ENCODE measurements around the gene OIP5. TPM values are rescaled to one million over a fixed set of nuclear protein-coding genes. Genes with fewer than 3 reads are reported as not detected.

Gene OIP5
- total and polyA plus RNA-seq, 2 donors from 2014 or later (not counting 2 experiments from before 2014, with no cell fraction given) = 13.1 to 15.8 TPM

Other genes with a start within 250 kb of the OIP5 start
- gene INO80, start 216.3 kb downstream of the OIP5 start, total RNA-seq = 23.4 and 25.3 TPM in 2 replicates
- gene INO80, start 216.3 kb downstream of the OIP5 start, polyA plus RNA-seq = 6.4 and 9.3 TPM in 2 replicates
- gene EXD1, start 101.8 kb downstream of the OIP5 start, total RNA-seq = 0.07 TPM in 1 of 2 replicates, not detected in the other
- 0.02 TPM in 1 of 2 replicates, not detected in the other for gene EXD1, start 101.8 kb downstream of the OIP5 start, polyA plus RNA-seq
- 88.0 and 92.4 TPM in 2 replicates for gene CHP1, start 101.3 kb downstream of the OIP5 start, total RNA-seq
- 44.5 and 45.8 TPM in 2 replicates for gene CHP1, start 101.3 kb downstream of the OIP5 start, polyA plus RNA-seq
- gene NUSAP1, start 290 bp upstream of the OIP5 start, total RNA-seq = 79.3 and 104 TPM in 2 replicates
- gene NUSAP1, start 290 bp upstream of the OIP5 start, polyA plus RNA-seq = 37.8 and 54.7 TPM in 2 replicates
- gene NDUFAF1, start 69.9 kb upstream of the OIP5 start, total RNA-seq = 17.7 and 24.2 TPM in 2 replicates
- gene NDUFAF1, start 69.9 kb upstream of the OIP5 start, polyA plus RNA-seq = 21.7 and 26.6 TPM in 2 replicates
- 28.6 and 29.0 TPM in 2 replicates for gene RTF1, start 84.5 kb upstream of the OIP5 start, total RNA-seq
- 18.9 and 21.0 TPM in 2 replicates for gene RTF1, start 84.5 kb upstream of the OIP5 start, polyA plus RNA-seq
- 0.44 and 0.71 TPM in 2 replicates for gene ITPKA, start 161.3 kb upstream of the OIP5 start, total RNA-seq
- 0.55 and 0.62 TPM in 2 replicates for gene ITPKA, start 161.3 kb upstream of the OIP5 start, polyA plus RNA-seq
- not detected in 2 replicates for gene LTK, start 181.2 kb upstream of the OIP5 start, total RNA-seq
- gene LTK, start 181.2 kb upstream of the OIP5 start, polyA plus RNA-seq = not detected in 2 replicates
- 21.9 and 26.1 TPM in 2 replicates for gene RPAP1, start 211.7 kb upstream of the OIP5 start, total RNA-seq
- 17.7 and 20.8 TPM in 2 replicates for gene RPAP1, start 211.7 kb upstream of the OIP5 start, polyA plus RNA-seq
- gene TYRO3, start 226.6 kb upstream of the OIP5 start, total RNA-seq = 16.0 and 16.3 TPM in 2 replicates
- 11.5 and 12.1 TPM in 2 replicates for gene TYRO3, start 226.6 kb upstream of the OIP5 start, polyA plus RNA-seq